GM12891 (cell line): ENCODE measurements around the gene CTSE.

Experiments used
- DNase-seq: peaks from one replicate; pipeline ENCODE4 v3.0.0; 2011; ENCODE audit warnings: low spot score; ENCODE audit not compliant: insufficient read length
- FAIRE-seq: peaks from 2 replicates; lab custom pipeline; 2011; peaks lifted over from hg19 to GRCh38; lab: Jason Lieb, UNC
- PAX5 ChIP-seq: IDR thresholded peaks from 2 replicates; pipeline ENCODE4 v1.6.1; 2011; ENCODE audit warnings: low read length, moderate library complexity, mild to moderate bottlenecking; ENCODE audit not compliant: insufficient read depth, severe bottlenecking
- POLR2A ChIP-seq: IDR thresholded peaks from 2 replicates; pipeline ENCODE4 v1.6.1; 2011; ENCODE audit warnings: low read depth, low read length, control low read depth
- POLR2AphosphoS5 ChIP-seq: IDR thresholded peaks from 2 replicates; pipeline ENCODE4 v1.6.1; 2011; ENCODE audit warnings: low read depth, low read length, control low read depth
- POU2F2 ChIP-seq: IDR thresholded peaks from 2 replicates; pipeline ENCODE4 v1.6.1; 2011; ENCODE audit warnings: low read depth, mild to moderate bottlenecking, control low read depth, low read length, moderate library complexity
- SPI1 ChIP-seq: IDR thresholded peaks from 2 replicates; pipeline ENCODE4 v1.6.1; 2011; ENCODE audit warnings: low read depth, low read length, control low read depth
- TAF1 ChIP-seq: IDR thresholded peaks from 2 replicates; pipeline ENCODE4 v1.6.1; 2011; ENCODE audit warnings: low read depth, low read length, control low read depth

CTSE gene

GRCh38 chr1:205979301-205979700 is 44.4 kb downstream of the CTSE start:
- DNase-seq (no peak), FAIRE-seq (no peak)
- no peak for TF ChIP-seq POU2F2
- no peak for TF ChIP-seq PAX5
- no peak for TF ChIP-seq POLR2AphosphoS5

- DNase-seq, result no peak
- FAIRE-seq, result no peak
- TF ChIP-seq POU2F2 (no peak), TAF1 (no peak), PAX5 (no peak), SPI1 (no peak), POLR2A (no peak), POLR2AphosphoS5 (no peak)
Observed at GRCh38 chr1:205978676-205979075, 45.0 kb downstream of the CTSE start.

DNA sequence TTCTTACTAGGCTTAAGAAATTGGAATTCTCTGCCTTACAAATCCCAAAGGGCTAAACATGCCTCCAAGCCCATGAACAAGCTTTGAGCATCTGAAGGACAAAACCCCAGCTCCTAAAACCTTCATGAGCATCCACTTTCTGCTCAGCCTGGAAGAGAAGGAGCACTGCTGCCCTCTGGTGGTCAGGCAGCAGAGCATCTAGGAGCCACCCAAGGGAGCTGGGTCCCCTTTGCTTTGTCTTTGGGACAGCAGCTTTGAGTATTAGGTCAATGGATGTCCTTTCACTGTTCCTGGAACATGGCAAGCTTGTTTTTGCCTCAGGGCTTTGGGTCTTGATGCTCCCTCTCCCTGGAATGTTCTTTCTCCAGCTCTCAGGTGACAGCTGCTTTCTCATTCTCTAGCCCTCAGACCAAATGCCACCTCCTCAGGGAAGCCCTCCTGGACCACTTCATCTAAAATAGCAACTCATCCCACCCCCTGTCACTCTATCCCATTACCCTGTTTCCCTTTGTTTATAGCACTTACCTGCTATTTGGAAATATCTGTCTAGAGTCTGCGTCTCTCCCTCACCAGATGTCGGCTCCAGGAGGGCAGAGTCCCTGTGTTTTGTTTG is 46.2 kb downstream of the CTSE start:
- DNase-seq (peak; percentile 67), FAIRE-seq (no peak)
- TF ChIP-seq PAX5 (no peak), POU2F2 (no peak), POLR2AphosphoS5 (no peak), SPI1 (no peak), POLR2A (no peak), TAF1 (no peak)

DNA sequence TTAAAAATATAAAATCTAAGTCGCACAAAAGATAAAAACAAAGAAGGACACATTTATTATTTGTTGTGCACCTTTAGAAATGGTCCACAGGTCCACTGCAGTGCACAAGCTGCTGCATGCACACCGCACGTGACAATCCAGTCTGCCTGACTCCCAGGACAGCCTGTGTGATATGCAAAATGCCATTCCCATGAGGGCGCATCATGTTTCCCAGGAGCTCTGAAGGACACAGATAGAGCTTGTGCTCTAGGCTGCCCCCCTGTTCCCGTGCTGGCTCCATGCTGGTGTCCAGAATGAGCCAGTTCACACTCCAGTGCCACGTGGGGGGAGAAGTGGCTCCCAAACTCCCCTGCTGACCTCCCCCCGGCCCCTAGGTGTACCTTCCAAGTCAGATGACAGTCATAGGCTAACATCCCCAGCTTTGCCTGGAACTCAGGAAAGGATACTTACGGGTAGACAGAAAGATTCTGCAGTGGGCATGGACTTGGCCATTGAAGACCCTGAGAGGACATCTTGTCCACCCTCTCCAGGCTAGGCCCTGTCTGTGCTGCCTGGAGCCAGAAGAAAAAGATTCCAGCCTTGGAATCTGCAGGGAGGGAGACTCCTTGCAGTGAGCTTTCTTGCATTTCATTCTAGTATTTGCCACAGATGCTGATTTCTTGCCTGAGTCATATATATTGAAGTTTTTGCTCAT is 46.8 kb downstream of the CTSE start:
- FAIRE-seq, result no peak
- TF ChIP-seq TAF1, result no peak
- no peak for TF ChIP-seq POLR2A
- TF ChIP-seq POU2F2, result no peak
- TF ChIP-seq PAX5, result no peak
- TF ChIP-seq POLR2AphosphoS5, result no peak
- DNase-seq, result no peak

DNA sequence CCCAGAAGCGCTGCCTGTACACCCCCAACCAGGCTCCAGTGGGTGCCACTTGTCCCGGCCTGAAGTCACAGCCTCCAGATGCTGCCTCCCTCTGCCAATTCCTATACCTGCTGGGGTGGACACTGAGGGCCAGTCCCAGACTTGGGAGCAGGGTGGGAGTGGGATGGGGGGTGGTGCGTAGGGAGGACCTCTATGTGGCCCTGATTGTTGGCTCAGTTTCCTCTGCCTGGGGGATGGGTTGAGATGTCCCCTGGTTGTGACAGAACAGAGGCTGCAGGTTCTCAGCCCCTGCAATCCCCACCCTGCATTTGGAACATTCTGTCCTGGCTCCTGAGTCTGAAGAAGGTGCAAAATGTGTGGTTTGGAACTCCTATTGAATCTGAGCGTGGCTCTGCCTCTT is 47.7 kb downstream of the CTSE start:
- TF ChIP-seq POU2F2 (no peak), PAX5 (no peak), SPI1 (no peak), POLR2AphosphoS5 (no peak), POLR2A (no peak), TAF1 (no peak)
- DNase-seq, result no peak
- no peak for FAIRE-seq

DNA sequence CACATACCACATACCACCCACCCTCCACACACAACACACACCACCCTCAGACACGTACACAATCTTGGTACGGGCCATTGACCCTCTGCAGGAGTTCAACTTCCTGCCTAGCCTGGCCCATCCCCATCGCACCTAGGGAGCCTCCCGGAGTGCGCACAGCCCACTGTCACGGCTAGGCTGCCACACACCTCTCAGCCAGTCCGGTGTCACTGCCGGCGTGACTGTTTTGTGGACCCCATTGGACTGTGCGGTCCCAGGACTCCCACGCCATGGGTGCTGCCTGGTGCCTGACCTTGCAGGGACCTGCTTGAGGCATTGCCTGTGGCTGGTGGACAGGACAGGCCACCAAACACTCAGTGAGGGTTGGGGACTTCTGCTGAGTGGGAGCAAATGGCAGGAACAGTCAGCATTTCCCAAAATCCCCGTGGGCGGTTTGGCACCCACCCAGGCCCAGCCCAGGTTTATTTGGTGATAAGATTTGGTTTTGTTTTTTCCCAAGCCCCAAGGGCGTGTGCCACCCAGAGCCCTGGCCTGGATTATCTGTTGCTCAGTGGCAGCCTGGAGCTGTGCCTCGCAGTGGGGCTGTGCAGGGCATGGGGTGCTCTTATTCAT is 48.2 kb downstream of the CTSE start:
- FAIRE-seq (no peak), DNase-seq (no peak)
- no peak for TF ChIP-seq POLR2A
- TF ChIP-seq SPI1, result no peak

GRCh38 chr1:205974712-205975111 is 49.0 kb downstream of the CTSE start:
- TF ChIP-seq POLR2A (no peak), PAX5 (no peak), POU2F2 (no peak), SPI1 (no peak), TAF1 (no peak), POLR2AphosphoS5 (no peak)
- no peak for FAIRE-seq
- DNase-seq, result no peak

DNA sequence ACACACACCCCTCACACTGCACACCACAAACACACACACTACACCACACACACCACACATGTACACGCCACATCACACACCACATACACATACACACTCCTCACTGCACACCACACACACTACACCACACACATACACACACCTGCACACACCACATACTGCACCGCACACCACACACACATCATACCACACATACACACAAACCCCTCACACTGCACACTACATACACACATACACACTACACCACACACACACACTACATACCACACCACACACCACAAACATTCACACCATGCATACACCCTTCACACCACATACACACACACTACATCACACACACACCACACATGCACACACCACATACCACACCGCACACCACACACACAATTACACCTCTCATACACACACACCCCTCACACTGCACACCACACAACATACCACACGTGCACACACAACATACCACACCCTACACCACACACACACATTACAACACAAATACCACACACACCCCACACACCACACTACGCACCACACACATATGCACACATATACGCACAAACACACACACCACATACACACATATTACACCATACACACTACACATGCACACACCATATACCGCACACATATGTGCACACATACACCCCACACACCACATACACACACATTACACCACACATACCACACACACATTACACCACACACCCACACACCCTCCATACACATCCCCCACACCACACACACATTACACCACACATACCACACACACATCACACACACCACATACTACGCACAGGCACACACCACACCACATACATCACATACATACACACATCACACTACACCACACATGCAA is 50.1 kb downstream of the CTSE start:
- TF ChIP-seq POU2F2, result no peak
- no peak for TF ChIP-seq TAF1
- TF ChIP-seq POLR2AphosphoS5, result no peak
- no peak for TF ChIP-seq SPI1
- no peak for TF ChIP-seq POLR2A
- no peak for TF ChIP-seq PAX5
- no peak for DNase-seq
- no peak for FAIRE-seq

- no peak for FAIRE-seq
- TF ChIP-seq PAX5 (no peak), POLR2AphosphoS5 (no peak)
- DNase-seq, result no peak
Observed at GRCh38 chr1:205972491-205973168, 51.1 kb downstream of the CTSE start.
